SW480 (cell line): ENCODE measurements around the gene KRT23.
"Not testable (repeated sequence)": the region's sequence is repeated elsewhere in the genome, so short reads cannot be mapped to it uniquely, and the experiment has no call there.

Source experiments
- DNase-seq: peaks from one replicate; pipeline ENCODE4 v3.0.0-alpha.2; 2016; ENCODE audit warnings: low spot score

The KRT23 gene

GRCh38 chr17:40950176-40950575 lies 12.7 kb upstream of the KRT23 start:
- peak; percentile 80 for DNase-seq

GRCh38 chr17:40949418-40949817 lies 12.0 kb upstream of the KRT23 start:
- peak; percentile 68 for DNase-seq

- no peak for DNase-seq
Observed at GRCh38 chr17:40947929-40948328, 10.5 kb upstream of the KRT23 start.

- DNase-seq = no peak
Observed at GRCh38 chr17:40945414-40945813, 8.0 kb upstream of the KRT23 start.

GRCh38 chr17:40944531-40944930 lies 7.1 kb upstream of the KRT23 start:
- no peak for DNase-seq

- no peak for DNase-seq
Observed at GRCh38 chr17:40942553-40942952, 5.1 kb upstream of the KRT23 start.

GRCh38 chr17:40940266-40940665 lies 2.8 kb upstream of the KRT23 start:
- no peak for DNase-seq

GRCh38 chr17:40938981-40939380 lies 1.5 kb upstream of the KRT23 start:
- no peak for DNase-seq

- DNase-seq = peak; percentile 90
Observed at GRCh38 chr17:40936976-40937375, 470 bp downstream of the KRT23 start.

GRCh38 chr17:40936437-40936971 lies 942 bp downstream of the KRT23 start:
- peak; percentile 96 for DNase-seq

GRCh38 chr17:40935624-40936023 lies 1.8 kb downstream of the KRT23 start:
- DNase-seq = no peak

GRCh38 chr17:40932608-40933007 lies 4.8 kb downstream of the KRT23 start:
- DNase-seq = no peak

GRCh38 chr17:40931311-40931710 lies 6.1 kb downstream of the KRT23 start:
- DNase-seq = no peak

- no peak for DNase-seq
Observed at GRCh38 chr17:40926341-40926740, 11.1 kb downstream of the KRT23 start.

GRCh38 chr17:40922239-40922638 lies 15.2 kb downstream of the KRT23 start:
- DNase-seq = peak; percentile 79

- no peak for DNase-seq
Observed at GRCh38 chr17:40921026-40921425, 16.4 kb downstream of the KRT23 start.

- not testable (repeated sequence) for DNase-seq
Observed at GRCh38 chr17:40917116-40917515, 20.3 kb downstream of the KRT23 start.

- DNase-seq = no peak
Observed at GRCh38 chr17:40916366-40916765, 21.1 kb downstream of the KRT23 start.

- peak; percentile 42 for DNase-seq
Observed at GRCh38 chr17:40915721-40916256, 21.7 kb downstream of the KRT23 start.

GRCh38 chr17:40915199-40915661 lies 22.2 kb downstream of the KRT23 start:
- peak; percentile 96 for DNase-seq

GRCh38 chr17:40914075-40914855 lies 23.2 kb downstream of the KRT23 start:
- DNase-seq = no peak

- DNase-seq = no peak
Observed at GRCh38 chr17:40912486-40913210, 24.8 kb downstream of the KRT23 start.

- DNase-seq = no peak
Observed at GRCh38 chr17:40910441-40910841, 27.0 kb downstream of the KRT23 start.
